Astrocyte of the cerebellum (primary cell): ENCODE data around the gene DIAPH3.
"Not testable (repeated sequence)": the region's sequence is repeated elsewhere in the genome, so short reads cannot be mapped to it uniquely, and the experiment has no call there.

Source experiments
- DNase-seq: peaks from one replicate; pipeline ENCODE4 v3.0.0-alpha.2; 2011; ENCODE audit warnings: low read depth
- H3K4me3 ChIP-seq: 2 replicates; pipeline ENCODE4 v1.5.1; 2011; ENCODE audit warnings: mild to moderate bottlenecking, low read depth, low read length, moderate library complexity
- CTCF ChIP-seq: IDR thresholded peaks from 2 replicates; pipeline ENCODE4 v1.5.1; 2012; ENCODE audit warnings: low read length, low read depth, moderate library complexity, mild to moderate bottlenecking; ENCODE audit errors: missing control alignments
- in situ Hi-C: cut with HindIII; loops from 2 replicates; pipeline ENCODE4 v1.10.0; 2017; ENCODE audit warnings: low sequenced_read_pairs

The DIAPH3 gene, protein sequence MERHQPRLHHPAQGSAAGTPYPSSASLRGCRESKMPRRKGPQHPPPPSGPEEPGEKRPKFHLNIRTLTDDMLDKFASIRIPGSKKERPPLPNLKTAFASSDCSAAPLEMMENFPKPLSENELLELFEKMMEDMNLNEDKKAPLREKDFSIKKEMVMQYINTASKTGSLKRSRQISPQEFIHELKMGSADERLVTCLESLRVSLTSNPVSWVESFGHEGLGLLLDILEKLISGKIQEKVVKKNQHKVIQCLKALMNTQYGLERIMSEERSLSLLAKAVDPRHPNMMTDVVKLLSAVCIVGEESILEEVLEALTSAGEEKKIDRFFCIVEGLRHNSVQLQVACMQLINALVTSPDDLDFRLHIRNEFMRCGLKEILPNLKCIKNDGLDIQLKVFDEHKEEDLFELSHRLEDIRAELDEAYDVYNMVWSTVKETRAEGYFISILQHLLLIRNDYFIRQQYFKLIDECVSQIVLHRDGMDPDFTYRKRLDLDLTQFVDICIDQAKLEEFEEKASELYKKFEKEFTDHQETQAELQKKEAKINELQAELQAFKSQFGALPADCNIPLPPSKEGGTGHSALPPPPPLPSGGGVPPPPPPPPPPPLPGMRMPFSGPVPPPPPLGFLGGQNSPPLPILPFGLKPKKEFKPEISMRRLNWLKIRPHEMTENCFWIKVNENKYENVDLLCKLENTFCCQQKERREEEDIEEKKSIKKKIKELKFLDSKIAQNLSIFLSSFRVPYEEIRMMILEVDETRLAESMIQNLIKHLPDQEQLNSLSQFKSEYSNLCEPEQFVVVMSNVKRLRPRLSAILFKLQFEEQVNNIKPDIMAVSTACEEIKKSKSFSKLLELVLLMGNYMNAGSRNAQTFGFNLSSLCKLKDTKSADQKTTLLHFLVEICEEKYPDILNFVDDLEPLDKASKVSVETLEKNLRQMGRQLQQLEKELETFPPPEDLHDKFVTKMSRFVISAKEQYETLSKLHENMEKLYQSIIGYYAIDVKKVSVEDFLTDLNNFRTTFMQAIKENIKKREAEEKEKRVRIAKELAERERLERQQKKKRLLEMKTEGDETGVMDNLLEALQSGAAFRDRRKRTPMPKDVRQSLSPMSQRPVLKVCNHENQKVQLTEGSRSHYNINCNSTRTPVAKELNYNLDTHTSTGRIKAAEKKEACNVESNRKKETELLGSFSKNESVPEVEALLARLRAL

DNA sequence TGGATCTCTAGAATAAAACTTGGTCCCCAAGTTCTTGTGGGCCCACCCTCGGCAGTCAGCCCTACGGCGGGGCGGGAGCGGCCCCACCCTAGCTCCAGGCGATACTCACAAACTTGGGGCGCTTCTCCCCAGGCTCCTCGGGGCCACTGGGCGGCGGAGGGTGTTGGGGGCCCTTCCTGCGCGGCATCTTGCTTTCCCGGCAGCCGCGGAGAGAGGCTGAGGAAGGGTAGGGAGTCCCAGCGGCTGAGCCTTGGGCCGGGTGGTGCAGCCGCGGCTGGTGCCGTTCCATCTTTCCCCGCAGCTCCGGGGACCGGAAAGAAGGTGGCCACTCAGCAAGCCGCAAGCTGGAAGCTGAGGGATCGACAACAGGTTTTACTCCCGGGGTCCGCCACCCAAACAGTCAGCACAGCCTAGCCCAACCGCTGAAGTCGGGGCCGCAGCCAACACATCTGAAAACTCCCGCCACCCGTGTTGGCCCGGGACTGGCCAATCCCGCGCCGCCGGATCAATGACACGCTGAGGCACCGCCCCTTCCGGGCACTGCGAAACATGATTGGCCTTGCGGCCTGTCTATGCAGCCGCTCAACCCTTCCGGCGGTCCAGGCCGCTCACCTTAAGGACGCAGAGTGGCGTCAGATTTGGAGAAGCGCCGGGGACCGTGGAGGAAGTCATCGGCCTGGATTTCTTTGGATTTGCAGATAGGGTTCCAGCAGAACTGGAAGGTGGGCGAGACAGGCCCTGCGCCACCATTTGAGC, at the start of gene DIAPH3:
DIAPH3 (minus strand) TSS at position 451 of the 756 bp plus-strand sequence; CDS start at position 289, 162 bp downstream.
- no peak for TF ChIP-seq CTCF
- DNase-seq = peak; percentile 93
- peak within 1 kb of the TSS; percentile 93 for H3K4me3 ChIP-seq
- in situ Hi-C loops = no loop called here

- H3K4me3 ChIP-seq = no peak overlapping the region
- in situ Hi-C loops = no loop called here
- no peak for DNase-seq
- no peak for TF ChIP-seq CTCF
Measured at GRCh38 chr13:60213236-60213744, 49.6 kb upstream of the DIAPH3 start.

DNA sequence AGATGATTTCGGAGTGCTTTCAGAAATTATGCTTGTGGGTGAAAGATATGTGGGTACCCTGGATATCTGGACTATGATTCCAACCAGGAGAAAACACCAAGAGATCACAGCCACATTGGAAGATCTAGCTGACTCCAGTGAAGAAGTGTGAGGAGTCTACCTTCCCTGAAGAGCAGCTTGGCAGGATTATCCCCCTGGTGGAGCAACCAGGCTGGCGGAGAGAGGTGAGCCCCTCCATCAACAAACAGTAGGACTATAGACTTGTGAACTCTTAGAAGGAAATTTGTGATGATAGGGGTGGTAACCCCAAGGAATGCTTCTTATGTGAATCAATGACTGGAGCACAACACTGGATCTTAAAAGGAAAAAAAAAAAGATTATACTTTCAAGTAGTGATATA, 47.8 kb upstream of the DIAPH3 start:
- no peak overlapping the region for H3K4me3 ChIP-seq
- no peak for TF ChIP-seq CTCF
- no peak for DNase-seq
- in situ Hi-C loops = no loop called here

GRCh38 chr13:60210510-60211330, 47.0 kb upstream of the DIAPH3 start:
- in situ Hi-C loops = no loop called here
- TF ChIP-seq CTCF = no peak
- H3K4me3 ChIP-seq = no peak overlapping the region
- DNase-seq = no peak

DNA sequence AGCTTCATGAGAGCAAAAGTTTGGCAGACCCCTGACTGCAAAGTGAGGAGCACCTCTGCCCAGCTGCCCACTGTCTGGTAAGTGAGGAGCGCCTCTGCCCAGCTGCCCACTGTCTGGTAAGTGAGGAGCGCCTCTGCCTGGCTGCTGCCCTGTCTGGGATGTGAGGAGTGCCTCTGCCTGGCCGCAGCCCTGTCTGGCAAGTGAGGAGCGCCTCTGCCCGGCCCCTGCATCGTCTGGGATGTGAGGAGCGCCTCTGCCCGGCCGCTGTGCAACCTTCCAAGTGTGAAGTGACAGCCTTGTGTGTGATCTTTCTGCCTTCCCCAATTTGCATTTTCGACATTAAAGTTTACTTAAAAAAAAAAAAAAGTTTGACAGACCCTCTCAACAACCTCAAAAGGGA, 41.8 kb upstream of the DIAPH3 start:
- DNase-seq, H3K4me3 ChIP-seq, in situ Hi-C loops: not testable (repeated sequence)

DNA sequence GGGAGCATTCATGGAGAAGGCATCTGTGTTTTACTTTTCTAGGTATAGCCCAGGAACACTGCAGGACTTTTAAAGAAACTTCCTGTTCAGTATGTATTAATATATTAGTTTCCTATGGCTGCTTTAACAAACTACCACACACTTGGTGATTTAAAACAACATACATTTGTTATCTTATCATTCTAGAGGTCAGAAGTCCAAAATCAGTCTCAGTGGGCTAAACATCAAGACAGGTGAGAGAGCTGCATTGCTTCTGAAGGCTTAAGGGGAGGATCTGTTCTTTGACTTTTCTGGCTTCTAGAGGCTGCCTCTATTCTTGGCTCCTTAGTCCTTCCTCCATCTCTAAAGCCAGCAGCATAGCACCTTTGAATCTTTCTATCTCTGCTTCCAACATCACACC, 37.6 kb upstream of the DIAPH3 start:
- TF ChIP-seq CTCF = no peak

GRCh38 chr13:60195893-60196292, 32.2 kb upstream of the DIAPH3 start:
- DNase-seq, in situ Hi-C loops, H3K4me3 ChIP-seq: not testable (repeated sequence)

More for the DNA sequence above, 37.6 kb upstream of the DIAPH3 start:
- in situ Hi-C loops = no loop called here
- no peak for DNase-seq
- H3K4me3 ChIP-seq = no peak overlapping the region
